ENCODE data around the gene MEG3.

The MEG3 gene

DNA sequence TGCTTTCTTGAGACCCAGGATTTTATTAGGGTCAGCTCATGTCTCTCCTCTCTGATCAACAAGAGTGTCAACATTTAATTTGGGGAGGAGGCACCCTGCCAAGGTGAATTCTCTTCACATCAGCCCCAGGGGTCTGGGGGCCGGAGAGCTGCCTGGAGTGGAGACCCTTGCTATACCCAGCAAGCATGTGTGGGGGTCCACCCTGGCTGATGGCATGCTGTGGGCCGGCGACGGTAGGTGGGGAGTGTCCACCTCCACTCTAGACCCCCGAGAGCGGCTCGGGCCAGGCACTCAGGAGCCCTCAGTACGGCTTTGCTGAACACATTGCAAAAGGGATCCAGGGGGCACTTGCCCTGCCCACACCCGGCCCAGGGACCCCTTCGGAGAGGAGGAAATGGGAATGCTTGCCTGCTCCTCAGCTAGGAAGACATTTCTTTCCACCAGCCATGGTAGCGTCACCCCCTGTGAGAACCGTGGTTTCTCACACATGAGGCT is 10.4 kb downstream of the MEG3 start:
- no peak overlapping the region for H3K9ac ChIP-seq
- peaks cover 31% of the 10 kb centered on the region; the same call in 1 of the 2 replicates for H3K27me3 ChIP-seq (ENCODE audit: insufficient read depth, low read depth)
- H3K4me1 ChIP-seq (ENCODE audit: low read depth, poor library complexity, severe bottlenecking): no peaks in the 10 kb centered on the region
- no peak overlapping the region for H3K4me2 ChIP-seq
- H4K20me1 ChIP-seq (ENCODE audit: insufficient read depth): no peaks in the 10 kb centered on the region
- no peak overlapping the region for H3K27ac ChIP-seq
- no peak overlapping the region for H2AFZ ChIP-seq (ENCODE audit: low read depth)
- H3K36me3 ChIP-seq (ENCODE audit: insufficient read depth): no peaks in the 10 kb centered on the region
- no peaks in the 10 kb centered on the region for H3K79me2 ChIP-seq (ENCODE audit: insufficient read depth, low read depth)
- TF ChIP-seq, protein P1, sequence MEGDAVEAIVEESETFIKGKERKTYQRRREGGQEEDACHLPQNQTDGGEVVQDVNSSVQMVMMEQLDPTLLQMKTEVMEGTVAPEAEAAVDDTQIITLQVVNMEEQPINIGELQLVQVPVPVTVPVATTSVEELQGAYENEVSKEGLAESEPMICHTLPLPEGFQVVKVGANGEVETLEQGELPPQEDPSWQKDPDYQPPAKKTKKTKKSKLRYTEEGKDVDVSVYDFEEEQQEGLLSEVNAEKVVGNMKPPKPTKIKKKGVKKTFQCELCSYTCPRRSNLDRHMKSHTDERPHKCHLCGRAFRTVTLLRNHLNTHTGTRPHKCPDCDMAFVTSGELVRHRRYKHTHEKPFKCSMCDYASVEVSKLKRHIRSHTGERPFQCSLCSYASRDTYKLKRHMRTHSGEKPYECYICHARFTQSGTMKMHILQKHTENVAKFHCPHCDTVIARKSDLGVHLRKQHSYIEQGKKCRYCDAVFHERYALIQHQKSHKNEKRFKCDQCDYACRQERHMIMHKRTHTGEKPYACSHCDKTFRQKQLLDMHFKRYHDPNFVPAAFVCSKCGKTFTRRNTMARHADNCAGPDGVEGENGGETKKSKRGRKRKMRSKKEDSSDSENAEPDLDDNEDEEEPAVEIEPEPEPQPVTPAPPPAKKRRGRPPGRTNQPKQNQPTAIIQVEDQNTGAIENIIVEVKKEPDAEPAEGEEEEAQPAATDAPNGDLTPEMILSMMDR (conservative IDR thresholded peaks at IDR 0.05; ENCODE audit: low read depth, low read length): no peak
- no peak overlapping the region for H3K4me3 ChIP-seq (IDR thresholded peaks at IDR 0.05; ENCODE audit: insufficient read depth, low read depth, low read length)

DNA sequence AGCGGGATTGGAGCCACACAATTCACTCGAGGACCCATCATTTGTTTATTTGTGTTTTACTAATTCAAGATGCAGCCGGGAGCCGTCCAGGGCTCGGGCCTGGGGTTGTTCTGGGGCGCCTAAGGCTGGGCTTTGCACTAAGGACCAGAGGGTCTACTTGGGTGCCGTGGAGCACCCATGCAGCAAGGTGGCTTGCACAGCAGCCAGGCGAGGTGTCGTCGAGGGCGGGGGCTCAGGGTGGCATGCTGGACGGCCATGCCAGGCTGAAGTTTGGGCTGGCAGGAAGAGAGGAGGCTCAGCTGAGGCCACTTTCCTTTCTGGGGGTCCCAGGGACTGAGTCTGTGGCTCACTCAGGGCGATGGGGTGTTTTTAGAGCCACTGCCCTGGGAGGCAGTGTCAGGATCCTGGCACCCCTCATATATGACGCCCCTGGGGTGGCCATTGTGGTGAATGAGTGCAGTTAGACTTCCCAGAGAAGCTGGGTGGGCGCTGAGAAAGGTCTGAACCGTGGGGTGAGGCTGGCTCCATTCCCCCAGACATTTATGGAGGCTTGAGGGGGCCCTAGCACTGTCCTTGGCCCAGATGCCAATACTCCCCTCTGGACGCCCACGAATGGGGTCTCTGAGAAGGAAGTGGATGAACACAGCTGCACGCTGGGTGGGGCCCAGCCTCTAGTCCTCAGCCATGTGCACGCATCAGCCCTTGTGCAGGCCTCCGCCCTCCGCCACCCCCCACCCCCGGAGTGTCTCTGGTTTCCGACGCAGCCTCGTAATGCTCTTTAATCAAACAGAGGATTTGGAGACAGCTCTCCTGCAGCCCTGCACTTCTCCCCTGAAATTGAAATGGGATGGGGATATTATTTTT is 11.3 kb downstream of the MEG3 start:
- H3K27ac ChIP-seq: no peak overlapping the region
- peaks cover 30% of the 10 kb centered on the region; the same call in 1 of the 2 replicates for H3K27me3 ChIP-seq (ENCODE audit: insufficient read depth, low read depth)
- H3K4me3 ChIP-seq (IDR thresholded peaks at IDR 0.05; ENCODE audit: insufficient read depth, low read depth, low read length): no peak overlapping the region
- no peak overlapping the region for H2AFZ ChIP-seq (ENCODE audit: low read depth)
- H3K4me2 ChIP-seq: no peak overlapping the region
- H4K20me1 ChIP-seq (ENCODE audit: insufficient read depth): no peaks in the 10 kb centered on the region
- H3K36me3 ChIP-seq (ENCODE audit: insufficient read depth): no peaks in the 10 kb centered on the region
- no peaks in the 10 kb centered on the region for H3K79me2 ChIP-seq (ENCODE audit: insufficient read depth, low read depth)
- no peaks in the 10 kb centered on the region for H3K4me1 ChIP-seq (ENCODE audit: low read depth, poor library complexity, severe bottlenecking)
- H3K9ac ChIP-seq: no peak overlapping the region
- TF ChIP-seq, protein P1 (conservative IDR thresholded peaks at IDR 0.05; ENCODE audit: low read depth, low read length): no peak

DNA sequence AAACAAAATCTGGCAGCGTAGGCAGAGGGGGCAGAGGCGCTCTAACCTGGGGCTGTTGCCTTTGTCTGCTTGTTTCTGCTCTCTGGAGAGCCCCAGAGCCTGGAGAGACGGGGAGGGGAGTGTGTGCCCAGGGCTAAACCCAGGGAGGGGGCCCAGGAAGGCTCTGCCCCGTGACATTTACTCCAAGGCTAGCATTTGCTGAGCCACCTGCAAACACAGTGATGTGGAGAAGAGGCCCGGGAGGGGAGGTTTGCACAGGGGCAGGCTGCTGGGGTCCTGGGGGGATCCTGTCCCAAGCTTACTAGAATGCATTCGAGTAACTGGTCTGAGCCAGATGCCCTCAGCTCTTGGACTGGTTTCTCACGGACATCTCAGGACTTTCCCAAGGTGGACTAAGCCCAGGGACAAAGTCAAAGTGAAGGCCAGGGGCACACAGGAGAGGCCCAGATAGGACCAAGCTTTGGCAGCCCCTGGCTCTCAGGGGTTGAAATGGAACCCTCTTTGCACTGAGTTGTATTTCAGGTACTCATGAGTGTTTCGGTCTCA is 12.0 kb downstream of the MEG3 start:
- no peaks in the 10 kb centered on the region for H3K36me3 ChIP-seq (ENCODE audit: insufficient read depth)

DNA sequence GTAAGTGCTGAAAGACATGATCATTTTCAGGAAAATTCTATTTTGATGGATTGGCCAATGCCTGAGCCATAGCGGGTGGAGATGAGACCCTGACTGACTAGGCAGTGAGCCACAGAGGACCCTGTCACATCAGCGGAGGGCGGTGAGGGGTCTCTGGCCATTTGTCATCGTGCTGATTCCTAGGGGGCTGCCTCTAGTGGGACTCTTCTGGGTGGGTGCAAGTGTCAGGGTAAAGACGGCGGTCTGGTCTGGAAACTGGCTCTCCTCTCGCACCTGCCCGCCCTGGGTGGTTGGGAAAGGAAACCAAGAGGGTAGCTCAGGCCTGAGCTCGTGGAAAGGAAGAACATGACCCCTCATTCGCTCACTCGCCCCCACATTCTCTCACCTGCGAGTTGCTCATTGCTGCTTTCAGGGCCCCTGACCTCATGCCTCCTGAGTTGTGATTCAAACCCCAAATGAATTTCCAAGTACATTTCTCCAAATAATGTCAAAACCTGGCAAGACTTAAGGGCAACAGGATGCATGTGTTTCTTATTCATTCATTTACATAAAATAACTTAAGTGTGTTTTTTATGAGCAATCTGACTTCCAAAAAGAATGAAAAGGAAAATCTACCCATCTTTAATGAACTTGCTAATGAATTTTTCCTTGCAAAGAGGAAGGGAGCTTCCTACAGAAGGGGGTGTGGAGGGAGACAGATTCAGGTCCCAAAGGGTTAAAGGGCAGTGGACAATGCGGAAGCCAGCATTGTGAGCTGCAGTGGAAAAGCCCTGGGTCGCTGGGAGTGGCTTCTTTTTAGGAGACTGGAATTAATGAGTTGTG is 12.8 kb downstream of the MEG3 start:
- no peak overlapping the region for H3K4me3 ChIP-seq (IDR thresholded peaks at IDR 0.05; ENCODE audit: insufficient read depth, low read depth, low read length)
- no peak overlapping the region for H3K9ac ChIP-seq
- H3K27ac ChIP-seq: no peak overlapping the region
- TF ChIP-seq, protein P1 (conservative IDR thresholded peaks at IDR 0.05; ENCODE audit: low read depth, low read length): no peak
- H2AFZ ChIP-seq (ENCODE audit: low read depth): no peak overlapping the region
- H3K4me1 ChIP-seq (ENCODE audit: low read depth, poor library complexity, severe bottlenecking): no peaks in the 10 kb centered on the region
- H3K36me3 ChIP-seq (ENCODE audit: insufficient read depth): no peaks in the 10 kb centered on the region
- no peak overlapping the region for H3K4me2 ChIP-seq
- H3K79me2 ChIP-seq (ENCODE audit: insufficient read depth, low read depth): no peaks in the 10 kb centered on the region
- H4K20me1 ChIP-seq (ENCODE audit: insufficient read depth): no peaks in the 10 kb centered on the region
- H3K27me3 ChIP-seq (ENCODE audit: insufficient read depth, low read depth): peaks cover 37% of the 10 kb centered on the region; the same call in 1 of the 2 replicates

More for the DNA sequence above, 12.0 kb downstream of the MEG3 start:
- H3K4me1 ChIP-seq (ENCODE audit: low read depth, poor library complexity, severe bottlenecking): no peaks in the 10 kb centered on the region
- no peaks in the 10 kb centered on the region for H4K20me1 ChIP-seq (ENCODE audit: insufficient read depth)
- H3K9ac ChIP-seq: no peak overlapping the region
- H2AFZ ChIP-seq (ENCODE audit: low read depth): no peak overlapping the region
- H3K4me2 ChIP-seq: no peak overlapping the region
- TF ChIP-seq, protein P1 (conservative IDR thresholded peaks at IDR 0.05; ENCODE audit: low read depth, low read length): no peak
- no peak overlapping the region for H3K27ac ChIP-seq
- no peaks in the 10 kb centered on the region for H3K79me2 ChIP-seq (ENCODE audit: insufficient read depth, low read depth)
- no peak overlapping the region for H3K4me3 ChIP-seq (IDR thresholded peaks at IDR 0.05; ENCODE audit: insufficient read depth, low read depth, low read length)
- peaks cover 35% of the 10 kb centered on the region; the same call in 1 of the 2 replicates for H3K27me3 ChIP-seq (ENCODE audit: insufficient read depth, low read depth)
